NCI-H1092 treated with DMSO at 0.1 percent for 48 hours (cell line): ENCODE measurements around the gene ZNF569.
"Not testable (repeated sequence)": the region's sequence is repeated elsewhere in the genome, so short reads cannot be mapped to it uniquely, and the experiment has no call there.

Experiments
- DNase-seq: peaks from one replicate; lab custom pipeline; 2025; lab: John Stamatoyannopoulos, UW

ZNF569 gene

DNA sequence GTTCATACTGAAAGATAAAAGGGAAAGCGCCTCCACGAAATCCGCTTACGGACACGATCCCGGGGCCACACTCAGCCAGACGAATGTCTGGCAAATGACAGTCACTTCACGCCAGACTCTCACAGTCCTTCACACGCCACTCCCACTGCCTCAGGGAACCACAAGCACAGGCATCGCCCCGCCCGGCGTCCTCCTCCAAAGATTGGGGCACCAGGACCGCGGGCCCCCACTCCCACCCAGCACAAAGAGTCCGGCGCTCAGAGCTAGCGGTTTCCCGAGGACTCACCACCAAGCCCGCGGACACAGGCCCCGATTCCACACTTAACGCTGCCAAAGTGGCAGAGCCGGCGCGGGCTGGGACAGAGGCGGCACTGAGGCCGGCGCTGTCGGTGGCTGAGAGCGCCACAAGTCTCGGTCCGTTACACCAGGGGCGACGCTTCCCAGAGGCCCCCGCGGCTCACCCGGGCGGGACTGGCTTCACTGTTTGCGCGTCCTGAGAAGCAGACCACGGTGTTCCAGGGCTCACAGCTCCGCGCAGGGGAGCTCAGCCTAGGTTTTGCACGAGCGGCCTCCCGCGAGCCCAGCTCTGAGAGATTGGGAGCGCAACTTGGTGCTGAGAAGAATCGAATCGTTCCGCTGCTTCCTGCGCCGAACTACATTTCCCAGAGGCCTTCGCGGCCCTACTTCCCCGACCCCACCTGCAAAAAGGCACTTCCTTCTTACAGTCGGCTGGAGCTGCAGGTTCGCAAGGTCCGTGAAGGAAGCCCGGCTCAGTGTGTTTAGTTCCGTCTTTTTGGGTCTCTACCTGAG, at the start of gene ZNF569:
ZNF569 (minus strand) TSS at position 647 of the 810 bp plus-strand sequence. CDS start 22,523 bp downstream, outside the sequence.
- peak; percentile 91 for DNase-seq

DNA sequence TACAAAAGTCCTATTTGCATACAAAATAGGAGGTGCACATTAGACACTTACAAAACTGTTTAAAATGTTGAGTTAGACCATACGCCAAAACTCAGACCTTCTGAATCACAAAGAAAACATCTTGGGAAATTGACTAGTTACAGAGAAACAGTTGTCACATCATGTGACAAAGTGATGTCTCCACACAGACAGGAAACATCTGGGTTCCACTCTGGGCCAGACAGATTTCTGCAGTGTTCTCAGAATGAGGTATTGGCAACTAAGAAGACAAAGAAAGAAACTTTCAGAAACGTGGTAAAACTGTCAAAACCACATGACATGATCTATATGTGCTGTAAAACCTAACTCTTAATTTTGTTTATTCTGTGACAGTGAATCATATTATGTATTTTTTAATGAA, 46.2 kb upstream of the ZNF569 start:
- DNase-seq = no peak

DNA sequence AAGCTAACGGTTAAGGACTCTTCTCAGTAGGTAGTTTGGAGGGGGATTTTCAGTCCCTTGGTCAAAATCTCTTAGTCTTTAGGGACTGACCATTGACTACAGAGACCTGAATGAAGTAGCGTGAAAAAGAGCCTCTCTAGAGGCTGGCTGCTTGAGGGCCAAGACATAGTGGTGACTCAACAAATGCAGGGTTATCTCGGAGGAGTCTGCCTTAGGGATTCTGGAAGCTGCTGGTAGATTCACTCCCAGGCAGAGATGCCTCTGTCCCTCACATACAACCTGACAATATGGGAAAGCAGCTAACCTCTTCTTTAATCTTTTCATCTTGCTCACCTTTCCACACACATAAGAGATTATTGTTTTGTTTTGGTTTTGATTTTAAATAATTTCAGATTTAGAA, 44.6 kb upstream of the ZNF569 start:
- DNase-seq = no peak

DNA sequence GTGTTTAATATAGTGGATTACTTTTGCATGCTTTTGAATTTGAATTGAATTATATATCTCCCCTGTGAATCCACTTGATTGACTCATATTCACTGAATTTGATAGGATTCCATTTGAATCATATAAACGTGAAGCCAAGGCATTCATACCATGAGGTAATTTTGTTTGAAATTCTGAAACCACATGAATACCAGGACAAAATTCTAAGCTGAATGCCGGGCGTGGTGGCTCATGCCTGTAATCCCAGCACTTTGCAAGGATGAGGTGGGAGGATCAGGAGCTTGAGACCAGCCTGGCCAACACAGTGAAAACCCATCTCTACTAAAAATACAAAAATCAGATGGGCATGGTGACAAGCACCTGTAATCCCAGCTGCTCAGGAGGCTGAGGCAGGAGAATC, 43.9 kb upstream of the ZNF569 start:
- no peak for DNase-seq

DNA sequence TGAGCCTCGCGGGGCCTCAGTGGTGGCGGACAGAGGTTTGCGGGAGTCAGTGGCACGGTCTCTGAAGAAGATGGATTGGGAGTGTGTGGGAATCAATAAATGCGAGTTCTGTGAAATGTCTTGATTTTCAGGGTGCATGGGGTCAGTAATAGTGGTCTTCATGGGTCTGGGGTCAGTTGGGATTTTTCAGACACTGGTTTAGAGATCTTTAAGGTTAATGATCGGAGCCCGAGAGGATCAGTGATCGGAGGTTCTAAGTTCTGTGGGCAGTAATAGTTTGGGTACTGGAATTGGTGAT, 39.9 kb upstream of the ZNF569 start:
- no peak for DNase-seq

DNA sequence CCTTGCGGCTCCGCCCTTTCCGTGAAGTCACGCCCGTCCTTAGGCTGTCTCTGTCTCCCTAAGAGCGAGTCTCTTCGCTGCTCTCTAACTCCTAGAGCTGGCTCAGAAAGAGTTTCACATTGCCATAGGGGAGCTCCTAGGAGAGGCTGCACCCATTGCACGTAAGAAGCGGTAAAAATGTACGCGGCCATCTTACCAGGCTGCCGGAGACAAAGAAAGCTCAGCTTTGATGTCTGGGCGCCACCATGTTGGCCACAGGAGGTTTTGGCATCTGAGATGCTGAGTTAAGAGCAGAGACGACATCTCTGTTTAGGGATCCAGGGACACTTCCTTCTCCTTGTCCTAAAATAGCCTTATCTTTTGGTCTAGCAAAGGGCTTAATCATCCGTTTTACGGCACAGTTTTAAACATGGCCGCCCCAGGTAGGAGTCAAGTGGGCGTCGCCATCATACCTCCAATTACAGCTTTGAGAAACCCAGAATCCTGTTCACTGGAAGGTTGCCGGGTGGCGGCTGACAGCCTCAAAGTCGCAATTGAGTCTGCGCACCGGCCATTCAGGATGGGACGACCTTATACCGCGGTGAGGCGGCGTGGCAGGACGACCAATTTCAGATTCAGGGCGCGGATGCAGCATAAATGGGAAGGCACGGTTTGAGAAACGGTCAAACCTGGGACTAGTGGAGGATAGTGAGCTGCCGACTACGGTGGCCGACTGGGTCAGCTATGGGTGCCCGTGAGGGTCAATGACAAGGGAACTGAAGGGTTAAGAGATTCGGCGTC, 39.3 kb upstream of the ZNF569 start, which contains the start of gene ZNF793:
ZNF793 (plus strand) TSS at position 553 of the 780 bp plus-strand sequence. CDS start 16,501 bp downstream, outside the sequence.
- DNase-seq = peak; percentile 80

DNA sequence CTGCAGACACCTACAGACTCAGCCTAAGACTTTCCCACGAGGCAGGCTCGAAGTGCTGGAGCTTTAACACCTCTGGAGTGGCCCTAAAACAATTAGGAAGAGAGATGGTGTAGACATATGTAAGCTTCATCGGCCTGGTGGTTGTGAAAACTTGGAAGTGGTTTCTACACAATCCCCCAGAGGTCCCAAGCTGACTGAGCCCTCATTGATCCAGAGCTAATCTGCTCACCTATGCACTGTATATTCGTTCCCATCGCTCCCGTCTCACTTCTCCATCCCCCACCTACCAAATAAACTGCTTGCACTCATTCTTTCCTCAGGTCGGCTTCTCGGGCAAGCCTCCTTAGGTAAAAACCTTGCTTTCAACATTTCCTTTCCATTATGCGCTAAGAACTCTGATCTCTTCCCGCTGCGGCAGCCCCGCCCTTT, 38.7 kb upstream of the ZNF569 start:
- peak; percentile 70 for DNase-seq

DNA sequence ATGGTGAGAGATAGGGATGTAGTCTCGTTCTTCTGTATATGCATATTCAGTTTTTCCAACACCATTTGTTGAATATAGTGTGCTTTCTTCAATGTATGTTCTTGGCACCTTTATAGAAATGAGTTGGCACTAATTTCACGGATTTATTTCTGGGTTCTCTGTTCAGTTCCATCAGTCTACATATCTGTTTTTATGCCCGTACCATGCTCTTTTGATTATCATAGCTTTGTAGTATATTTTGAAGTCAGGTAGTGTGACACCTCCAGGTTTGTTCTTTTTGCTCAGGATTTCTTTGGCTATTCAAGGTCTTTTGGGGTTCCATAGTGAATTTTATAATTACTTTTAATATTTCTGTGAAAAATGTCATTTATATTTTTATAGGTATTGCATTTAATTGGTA, 25.0 kb upstream of the ZNF569 start:
- no peak for DNase-seq

DNA sequence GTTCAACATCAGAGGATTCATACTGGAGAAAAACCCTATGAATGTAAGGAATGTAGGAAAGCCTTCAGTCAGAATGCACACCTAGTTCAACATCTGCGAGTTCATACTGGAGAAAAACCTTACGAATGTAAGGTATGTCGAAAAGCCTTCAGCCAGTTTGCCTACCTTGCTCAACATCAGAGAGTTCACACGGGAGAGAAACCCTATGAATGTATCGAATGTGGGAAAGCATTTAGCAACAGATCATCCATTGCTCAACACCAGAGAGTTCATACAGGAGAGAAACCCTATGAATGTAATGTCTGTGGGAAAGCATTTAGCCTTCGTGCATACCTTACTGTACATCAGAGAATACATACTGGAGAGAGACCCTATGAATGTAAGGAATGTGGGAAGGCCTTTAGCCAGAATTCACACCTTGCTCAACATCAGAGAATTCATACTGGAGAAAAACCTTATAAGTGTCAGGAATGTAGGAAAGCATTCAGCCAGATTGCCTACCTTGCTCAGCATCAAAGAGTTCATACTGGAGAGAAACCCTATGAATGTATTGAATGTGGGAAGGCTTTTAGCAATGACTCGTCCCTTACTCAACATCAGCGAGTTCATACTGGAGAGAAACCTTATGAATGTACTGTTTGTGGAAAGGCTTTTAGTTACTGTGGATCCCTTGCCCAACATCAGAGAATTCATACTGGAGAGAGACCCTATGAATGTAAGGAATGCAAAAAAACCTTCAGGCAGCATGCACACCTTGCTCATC, 17.3 kb upstream of the ZNF569 start:
- no peak for DNase-seq

DNA sequence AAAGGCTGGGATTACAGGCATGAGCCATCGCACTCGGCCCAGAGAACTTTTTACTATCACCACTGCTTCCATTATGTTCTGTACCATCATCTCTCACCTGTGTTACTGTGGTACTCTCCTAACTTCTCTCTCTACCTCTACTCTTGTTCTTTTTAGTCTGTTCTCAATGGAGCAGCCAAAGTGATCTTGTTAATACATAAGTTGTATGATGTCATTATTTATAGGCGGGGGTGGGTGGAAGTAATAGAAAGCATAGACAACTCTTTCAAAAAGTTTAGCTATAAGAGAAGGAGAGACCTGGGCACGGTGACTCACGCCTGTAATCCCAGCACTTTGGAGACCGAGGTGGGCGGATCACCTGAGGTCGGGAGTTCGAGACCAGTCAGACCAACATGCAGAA, 4.9 kb upstream of the ZNF569 start:
- DNase-seq = no peak

DNA sequence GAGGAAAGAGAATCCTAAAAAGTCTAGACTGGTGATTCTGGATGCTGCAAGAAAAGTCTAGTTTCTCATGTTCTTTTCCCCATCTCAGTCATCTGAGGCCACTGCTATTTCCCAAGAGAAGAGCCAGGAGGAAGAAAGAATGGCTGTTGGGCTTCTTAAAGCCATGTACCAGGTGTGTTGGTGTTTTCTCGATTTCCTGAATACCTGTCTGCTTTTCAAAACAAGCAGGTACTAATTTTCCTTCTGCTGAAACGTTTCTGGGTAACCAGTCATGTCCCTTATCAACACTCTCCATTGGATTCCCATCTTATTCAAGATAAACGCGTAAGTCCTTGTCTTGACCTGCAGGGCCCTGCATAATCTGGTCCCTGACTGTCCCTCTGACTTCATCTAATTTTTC, 3.0 kb upstream of the ZNF569 start:
- DNase-seq = no peak

DNA sequence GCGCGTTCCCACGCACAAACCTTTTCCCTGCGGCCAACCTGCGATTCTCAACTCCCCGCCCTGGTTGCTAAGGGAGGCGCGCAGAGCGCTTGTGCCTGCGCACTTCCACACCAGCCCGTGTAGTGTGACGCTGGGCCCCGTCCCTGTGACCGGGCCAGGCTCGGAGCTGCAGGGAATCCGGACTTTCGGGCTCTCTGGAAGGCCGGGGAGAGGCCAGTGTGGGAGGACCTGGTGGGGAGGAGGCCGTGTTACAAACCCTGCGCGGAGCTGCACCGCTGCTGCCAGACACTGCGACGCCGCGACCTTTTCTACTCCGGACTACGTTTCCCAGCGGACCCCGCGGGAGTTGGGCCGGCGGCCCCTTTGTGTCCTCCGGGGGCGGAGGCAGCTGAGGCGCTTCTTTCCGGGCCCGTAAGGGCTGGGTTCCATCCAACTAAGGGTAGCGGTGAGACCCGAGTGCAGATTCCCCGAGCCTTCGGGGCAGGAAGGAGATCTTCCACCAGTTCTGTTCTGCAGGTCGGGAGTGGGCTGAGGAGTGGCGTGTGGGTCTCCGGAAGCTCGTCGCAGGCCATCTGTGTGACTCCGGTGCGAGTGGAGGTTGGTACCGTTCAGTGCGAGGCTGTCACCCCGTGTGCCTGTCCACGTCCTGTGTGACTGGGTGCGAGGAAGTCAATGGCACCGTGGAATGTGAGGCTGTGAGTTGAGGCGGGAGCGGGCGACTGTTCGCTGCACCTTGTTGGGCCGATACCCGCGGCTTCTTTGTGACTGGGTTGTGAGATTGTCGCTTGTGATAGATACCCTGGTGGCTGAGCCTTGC, 1.9 kb upstream of the ZNF569 start, which contains the start of gene ZNF570:
ZNF570 (plus strand) TSS at position 396 of the 817 bp plus-strand sequence. CDS start 999 bp downstream, outside the sequence.
- DNase-seq = peak; percentile 87

DNA sequence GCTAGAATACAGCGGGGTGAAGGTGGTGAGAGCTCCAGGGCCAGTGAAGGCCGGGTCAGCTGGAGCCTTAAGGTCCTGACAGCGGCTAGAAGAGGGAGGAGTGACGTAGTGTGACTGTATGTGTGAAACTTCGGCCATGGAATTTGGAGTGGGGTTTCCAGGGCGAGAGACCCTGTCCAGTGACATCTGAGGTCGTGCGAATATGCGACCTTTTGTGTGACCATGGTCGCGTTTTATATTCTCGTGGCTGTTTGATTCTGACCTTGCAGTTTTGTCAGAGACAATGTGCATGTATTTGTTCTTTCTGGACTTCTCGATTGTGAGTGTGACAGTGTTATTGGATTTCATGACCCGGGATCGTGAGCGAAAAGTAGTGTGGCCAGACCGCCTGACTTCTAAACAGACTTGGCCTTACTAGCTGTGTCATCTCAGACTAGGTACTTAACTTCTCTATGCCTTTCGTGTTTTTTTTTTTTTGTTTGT, 405 bp upstream of the ZNF569 start:
- DNase-seq = no peak

DNA sequence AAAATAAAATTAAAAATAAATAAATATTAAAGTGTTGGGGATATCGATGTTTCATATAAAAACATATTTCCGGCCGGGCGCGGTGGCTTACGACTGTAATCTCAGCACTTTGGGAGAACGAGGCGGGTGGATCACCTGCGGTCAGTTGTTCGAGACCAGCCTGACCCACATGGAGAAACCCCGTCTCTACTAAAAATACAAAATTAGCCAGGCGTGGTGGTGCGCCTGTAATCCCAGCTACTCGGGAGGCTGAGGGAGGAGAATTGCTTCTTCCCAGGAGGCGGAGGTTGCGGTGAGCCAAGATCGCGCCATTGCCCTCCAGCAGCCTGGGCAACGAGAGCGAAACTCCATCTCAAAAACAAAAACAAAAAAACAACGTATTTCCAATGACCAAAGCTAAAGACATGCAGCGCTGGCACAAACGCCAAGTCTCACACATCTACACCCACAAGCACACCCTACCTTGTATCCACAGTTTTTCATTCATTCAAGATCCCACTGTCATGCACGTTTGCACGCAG, 907 bp downstream of the ZNF569 start:
- peak; percentile 44 for DNase-seq

DNA sequence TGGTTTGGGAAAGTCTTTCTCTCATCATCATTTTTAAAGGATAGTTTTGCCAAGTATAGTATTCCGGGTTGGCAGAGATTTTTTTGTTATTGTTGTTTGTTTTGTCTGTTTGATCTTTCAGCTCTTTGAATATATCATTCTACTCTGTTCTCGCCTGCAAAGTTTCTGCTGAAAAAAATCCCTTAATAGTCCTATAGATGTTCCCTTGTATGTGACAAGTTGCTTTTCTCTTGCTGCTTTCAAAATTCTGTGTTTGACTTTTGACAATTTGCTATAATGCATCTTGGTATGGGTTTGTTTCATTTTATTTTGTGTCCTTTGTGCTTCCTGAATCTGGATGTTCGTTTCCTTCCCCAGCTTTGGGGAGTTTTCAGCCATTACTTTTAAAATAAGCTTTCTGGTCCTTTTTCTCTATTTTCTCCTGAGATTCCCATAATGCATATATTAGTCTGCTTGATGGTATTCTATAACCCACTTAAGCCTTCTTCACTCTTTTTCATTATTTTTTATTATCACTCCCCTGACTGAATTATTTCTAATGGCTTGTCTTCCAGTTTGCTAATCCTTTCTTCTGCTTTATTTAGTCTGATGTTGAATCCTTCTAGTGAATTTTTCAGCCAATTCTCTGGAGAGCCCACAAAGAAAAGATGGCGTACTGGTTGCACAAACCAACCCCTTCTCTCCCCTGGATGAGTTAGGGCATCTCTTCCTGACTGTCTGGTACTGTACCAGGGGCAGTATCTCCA, 14.6 kb downstream of the ZNF569 start:
- no peak for DNase-seq

DNA sequence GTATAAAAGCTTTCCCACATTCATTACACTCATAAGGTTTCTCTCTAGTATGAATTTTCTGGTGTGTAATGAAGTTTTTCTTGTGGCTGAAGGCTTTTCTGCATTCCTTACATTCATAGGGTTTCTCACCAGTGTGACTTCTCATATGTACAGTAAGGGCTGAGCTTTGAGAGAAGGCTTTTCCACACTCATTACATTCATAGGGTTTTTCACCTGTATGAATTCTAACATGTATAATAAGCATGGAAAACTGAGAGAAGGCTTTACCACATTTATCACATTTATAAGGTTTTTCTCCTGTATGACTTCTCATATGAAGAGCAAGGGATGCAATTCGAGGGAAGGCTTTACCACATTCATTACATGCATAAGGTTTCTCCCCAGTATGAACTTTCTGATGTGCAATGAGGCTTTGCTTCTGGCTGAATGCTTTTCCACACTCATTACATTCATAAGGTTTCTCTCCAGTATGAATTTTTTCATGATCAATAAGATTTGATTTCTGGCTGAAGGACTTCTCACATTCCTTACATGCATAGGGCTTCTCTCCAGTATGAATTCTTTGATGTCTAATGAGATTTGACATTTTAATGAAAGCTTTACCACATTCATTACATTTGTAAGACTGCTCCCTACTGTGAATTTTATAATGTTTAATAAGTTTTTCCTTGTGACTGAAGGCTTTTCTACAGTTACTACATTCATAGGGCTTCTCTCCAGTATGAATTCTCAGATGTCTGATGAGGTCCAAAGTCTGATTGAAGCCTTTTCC, 53.7 kb downstream of the ZNF569 start:
- DNase-seq = no peak

DNA sequence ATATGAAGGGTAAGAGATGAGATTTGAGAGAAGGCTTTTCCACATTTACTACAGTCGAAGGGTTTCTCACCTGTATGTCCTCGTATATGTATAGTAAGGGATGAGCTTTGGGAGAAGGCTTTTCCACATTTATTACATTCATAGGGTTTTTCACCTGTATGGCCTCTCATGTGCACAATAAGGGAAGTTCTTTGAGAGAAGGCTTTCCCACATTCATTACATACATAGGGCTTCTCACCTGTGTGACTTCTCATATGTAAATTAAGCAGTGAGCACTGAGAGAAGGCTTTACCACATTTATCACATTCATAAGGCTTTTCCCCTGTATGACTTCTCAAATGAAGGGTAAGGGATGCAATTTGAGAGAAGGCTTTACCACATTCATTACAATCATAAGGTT, 54.5 kb downstream of the ZNF569 start:
- no peak for DNase-seq

DNA sequence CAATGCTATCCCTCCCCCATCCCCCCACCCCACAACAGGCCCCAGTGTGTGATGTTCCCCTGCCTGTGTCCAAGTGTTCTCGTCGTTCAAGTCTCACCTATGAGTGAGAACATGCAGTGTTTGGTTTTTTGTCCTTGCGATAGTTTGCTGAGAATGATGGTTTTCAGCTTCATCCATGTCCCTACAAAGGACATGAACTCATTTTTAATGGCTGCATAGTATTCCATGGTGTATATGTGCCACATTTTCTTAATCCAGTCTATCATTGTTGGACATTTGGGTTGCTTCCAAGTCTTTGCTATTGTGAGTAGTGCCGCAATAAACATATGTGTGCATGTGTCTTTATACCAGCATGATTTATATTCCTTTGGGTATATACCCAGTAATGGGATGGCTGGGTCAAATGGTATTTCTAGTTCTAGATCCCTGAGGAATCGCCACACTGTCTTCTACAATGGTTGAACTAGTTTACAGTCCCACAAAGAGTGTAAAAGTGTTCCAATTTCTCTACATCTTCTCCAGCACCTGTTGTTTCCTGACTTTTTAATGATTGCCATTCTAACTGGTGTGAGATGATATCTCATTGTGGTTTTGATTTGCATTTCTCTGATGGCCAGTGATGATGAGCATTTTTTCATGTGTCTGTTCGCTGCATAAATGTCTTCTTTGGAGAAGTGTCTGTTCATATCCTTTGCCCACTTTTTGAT, 61.0 kb downstream of the ZNF569 start:
- not testable (repeated sequence) for DNase-seq

DNA sequence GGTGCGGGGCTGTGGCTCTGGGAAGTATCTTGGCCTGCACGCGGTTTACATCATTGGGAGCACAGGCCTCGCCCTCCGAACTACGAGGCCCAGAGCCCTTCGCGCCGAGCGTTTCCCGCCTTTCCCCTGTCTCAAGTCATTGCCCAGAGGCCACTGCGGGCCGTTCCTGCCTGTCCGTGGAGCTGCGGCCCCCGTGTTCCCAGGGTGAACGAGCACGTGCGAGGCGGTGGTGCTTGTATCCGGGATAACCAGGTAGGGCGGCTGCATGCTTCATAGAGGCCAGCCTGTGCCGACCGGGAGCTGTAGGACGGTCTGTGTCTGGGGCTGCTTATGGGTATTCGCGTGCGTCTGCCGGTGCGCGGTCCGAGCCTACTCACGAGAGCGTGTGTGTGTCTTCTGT, 63.8 kb downstream of the ZNF569 start:
- DNase-seq = no peak
